ENCODE results near the gene ACOT11.

ACOT11 gene

GRCh38 chr1:54601730-54602129 lies 53.7 kb downstream of the ACOT11 start:
- no peak for DNase-seq (ENCODE audit: extremely low spot score)
- CTCF ChIA-PET: no interaction called here
- no peak for TF ChIP-seq CTCF (IDR thresholded peaks at IDR 0.05; ENCODE audit: control extremely low read depth, extremely low read depth, low read depth, missing control alignments)
- POLR2A ChIA-PET: no interaction called here

- TF ChIP-seq CTCF (IDR thresholded peaks at IDR 0.05; ENCODE audit: control extremely low read depth, extremely low read depth, low read depth, missing control alignments): no peak
- no peak for DNase-seq (ENCODE audit: extremely low spot score)
- ChIA-PET CTCF (no interaction called here), POLR2A (interaction anchor here (0.6 kb wide), 1 partner anchor 129 kb away, joined by 5 read pairs; no protein-coding TSS in a partner anchor)
Measured at GRCh38 chr1:54602554-54602953, 54.5 kb downstream of the ACOT11 start.

GRCh38 chr1:54603241-54603640 lies 55.2 kb downstream of the ACOT11 start:
- CTCF ChIA-PET: no interaction called here
- DNase-seq (ENCODE audit: extremely low spot score): no peak
- POLR2A ChIA-PET: no interaction called here
- no peak for TF ChIP-seq CTCF (IDR thresholded peaks at IDR 0.05; ENCODE audit: control extremely low read depth, extremely low read depth, low read depth, missing control alignments)

- TF ChIP-seq CTCF (IDR thresholded peaks at IDR 0.05; ENCODE audit: control extremely low read depth, extremely low read depth, low read depth, missing control alignments): no peak
- POLR2A ChIA-PET: no interaction called here
- DNase-seq (ENCODE audit: extremely low spot score): no peak
- CTCF ChIA-PET: interaction anchor here (0.5 to 1.2 kb wide), 2 partner anchors 196 to 1390 kb away, joined by 3 read pairs; no protein-coding TSS in a partner anchor
Measured at GRCh38 chr1:54604051-54604450, 56.0 kb downstream of the ACOT11 start.

GRCh38 chr1:54604572-54605370 lies 56.7 kb downstream of the ACOT11 start:
- no peak for DNase-seq (ENCODE audit: extremely low spot score)
- ChIA-PET POLR2A (no interaction called here), CTCF (interaction anchor here (0.5 to 1.2 kb wide), 2 partner anchors 196 to 1391 kb away, joined by 3 read pairs; no protein-coding TSS in a partner anchor)
- TF ChIP-seq CTCF (IDR thresholded peaks at IDR 0.05; ENCODE audit: control extremely low read depth, extremely low read depth, low read depth, missing control alignments): no peak

GRCh38 chr1:54606096-54606989 lies 58.3 kb downstream of the ACOT11 start:
- ChIA-PET POLR2A (no interaction called here), CTCF (interaction anchor here (1.0 kb wide), 1 partner anchor 11 kb away, joined by 3 read pairs; no protein-coding TSS in a partner anchor)
- no peak for DNase-seq (ENCODE audit: extremely low spot score)
- TF ChIP-seq CTCF (IDR thresholded peaks at IDR 0.05; ENCODE audit: control extremely low read depth, extremely low read depth, low read depth, missing control alignments): no peak
